ENCODE results near the gene SCNN1A. TPM values are rescaled to one million over a fixed set of nuclear protein-coding genes. Genes with fewer than 3 reads are reported as not detected.

Gene SCNN1A
- total RNA-seq, 2 experiments from 2014 or later: 0.49 to 0.58 TPM

GRCh38 chr12:6319446-6319845, 55.9 kb downstream of the SCNN1A start:
- no peak overlapping the region for H3K27ac Mint-ChIP-seq
- H3K4me3 Mint-ChIP-seq: no peak overlapping the region
- ATAC-seq (no peak), DNase-seq (no peak)
- peaks cover 1% of the 10 kb centered on the region for H3K36me3 Mint-ChIP-seq
- no peaks in the 10 kb centered on the region for H3K9me3 Mint-ChIP-seq (ENCODE audit: low read depth)
- CTCF ChIA-PET: interaction anchor here (0.9 to 2.3 kb wide), 4 partner anchors 33 to 151 kb away, joined by 3 to 6 read pairs (median 4); partner anchors contain the start of gene VAMP1
- H3K4me1 Mint-ChIP-seq: peaks cover 36% of the 10 kb centered on the region
- no peaks in the 10 kb centered on the region for H3K27me3 Mint-ChIP-seq

GRCh38 chr12:6318440-6318879, 56.9 kb downstream of the SCNN1A start:
- peaks cover 27% of the 10 kb centered on the region for H3K4me1 Mint-ChIP-seq
- H3K4me3 Mint-ChIP-seq: peak overlapping the region; percentile 20
- no peaks in the 10 kb centered on the region for H3K27me3 Mint-ChIP-seq
- peak; percentile 63 for DNase-seq
- no peaks in the 10 kb centered on the region for H3K9me3 Mint-ChIP-seq (ENCODE audit: low read depth)
- CTCF ChIA-PET: interaction anchor here (0.9 to 2.0 kb wide), 3 partner anchors 17 to 147 kb away, joined by 3 to 6 read pairs (median 3); no protein-coding TSS in a partner anchor
- peaks cover 1% of the 10 kb centered on the region for H3K36me3 Mint-ChIP-seq
- ATAC-seq: peak; percentile 16
- peak overlapping the region; percentile 66 for H3K27ac Mint-ChIP-seq

GRCh38 chr12:6317693-6318439, 57.5 kb downstream of the SCNN1A start:
- peaks cover 1% of the 10 kb centered on the region for H3K36me3 Mint-ChIP-seq
- CTCF ChIA-PET: interaction anchor here (1.1 kb wide), 1 partner anchor 17 kb away, joined by 3 read pairs; no protein-coding TSS in a partner anchor
- no peak overlapping the region for H3K4me3 Mint-ChIP-seq
- peak; percentile 27 for ATAC-seq
- no peaks in the 10 kb centered on the region for H3K27me3 Mint-ChIP-seq
- no peaks in the 10 kb centered on the region for H3K9me3 Mint-ChIP-seq (ENCODE audit: low read depth)
- no peak overlapping the region for H3K27ac Mint-ChIP-seq
- H3K4me1 Mint-ChIP-seq: peaks cover 23% of the 10 kb centered on the region
- no peak for DNase-seq

- Mint-ChIP-seq H3K4me1 (peaks cover 25% of the 10 kb centered on the region), H3K4me3 (no peak overlapping the region), H3K9me3 (ENCODE audit: low read depth) (no peaks in the 10 kb centered on the region), H3K27ac (no peak overlapping the region), H3K27me3 (no peaks in the 10 kb centered on the region), H3K36me3 (peaks cover 1% of the 10 kb centered on the region)
- no peak for ATAC-seq
- DNase-seq: no peak
- CTCF ChIA-PET: no interaction called here
Measured at GRCh38 chr12:6316921-6317692, 58.3 kb downstream of the SCNN1A start.

GRCh38 chr12:6315704-6316597, 59.4 kb downstream of the SCNN1A start:
- ATAC-seq (no peak), DNase-seq (no peak)
- peaks cover 22% of the 10 kb centered on the region for H3K4me1 Mint-ChIP-seq
- CTCF ChIA-PET: no interaction called here
- H3K27me3 Mint-ChIP-seq: peaks cover 5% of the 10 kb centered on the region
- no peak overlapping the region for H3K27ac Mint-ChIP-seq
- no peaks in the 10 kb centered on the region for H3K9me3 Mint-ChIP-seq (ENCODE audit: low read depth)
- H3K4me3 Mint-ChIP-seq: no peak overlapping the region
- H3K36me3 Mint-ChIP-seq: no peaks in the 10 kb centered on the region

- ATAC-seq: no peak
- Mint-ChIP-seq H3K27ac (no peak overlapping the region), H3K36me3 (no peaks in the 10 kb centered on the region), H3K9me3 (ENCODE audit: low read depth) (no peaks in the 10 kb centered on the region), H3K4me1 (peaks cover 22% of the 10 kb centered on the region), H3K4me3 (no peak overlapping the region), H3K27me3 (peaks cover 6% of the 10 kb centered on the region)
- DNase-seq: no peak
- CTCF ChIA-PET: interaction anchor here (0.9 kb wide), 1 partner anchor 36 kb away, joined by 3 read pairs; no protein-coding TSS in a partner anchor
Measured at GRCh38 chr12:6315184-6315583, 60.2 kb downstream of the SCNN1A start.

GRCh38 chr12:6314776-6315175, 60.6 kb downstream of the SCNN1A start:
- H3K4me1 Mint-ChIP-seq: peaks cover 22% of the 10 kb centered on the region
- no peak overlapping the region for H3K4me3 Mint-ChIP-seq
- no peaks in the 10 kb centered on the region for H3K36me3 Mint-ChIP-seq
- CTCF ChIA-PET: interaction anchor here (0.9 kb wide), 1 partner anchor 36 kb away, joined by 3 read pairs; no protein-coding TSS in a partner anchor
- ATAC-seq (no peak), DNase-seq (no peak)
- peaks cover 9% of the 10 kb centered on the region for H3K27me3 Mint-ChIP-seq
- no peak overlapping the region for H3K27ac Mint-ChIP-seq
- H3K9me3 Mint-ChIP-seq (ENCODE audit: low read depth): no peaks in the 10 kb centered on the region

GRCh38 chr12:6313326-6313940, 61.9 kb downstream of the SCNN1A start:
- H3K36me3 Mint-ChIP-seq: no peaks in the 10 kb centered on the region
- H3K4me1 Mint-ChIP-seq: peaks cover 15% of the 10 kb centered on the region
- no peak overlapping the region for H3K27ac Mint-ChIP-seq
- ATAC-seq: no peak
- no peaks in the 10 kb centered on the region for H3K9me3 Mint-ChIP-seq (ENCODE audit: low read depth)
- no peak for DNase-seq
- H3K4me3 Mint-ChIP-seq: no peak overlapping the region
- peaks cover 17% of the 10 kb centered on the region for H3K27me3 Mint-ChIP-seq
- CTCF ChIA-PET: interaction anchor here (0.7 kb wide), 1 partner anchor 9 kb away, joined by 3 read pairs; no protein-coding TSS in a partner anchor

GRCh38 chr12:6312529-6313325, 62.6 kb downstream of the SCNN1A start:
- H3K9me3 Mint-ChIP-seq (ENCODE audit: low read depth): no peaks in the 10 kb centered on the region
- peaks cover 18% of the 10 kb centered on the region for H3K27me3 Mint-ChIP-seq
- CTCF ChIA-PET: no interaction called here
- H3K27ac Mint-ChIP-seq: no peak overlapping the region
- ATAC-seq: no peak
- H3K4me3 Mint-ChIP-seq: no peak overlapping the region
- H3K36me3 Mint-ChIP-seq: no peaks in the 10 kb centered on the region
- peaks cover 8% of the 10 kb centered on the region for H3K4me1 Mint-ChIP-seq
- no peak for DNase-seq

GRCh38 chr12:6311822-6312528, 63.4 kb downstream of the SCNN1A start:
- Mint-ChIP-seq H3K27ac (no peak overlapping the region), H3K4me1 (peaks cover 6% of the 10 kb centered on the region), H3K9me3 (ENCODE audit: low read depth) (no peaks in the 10 kb centered on the region), H3K36me3 (no peaks in the 10 kb centered on the region), H3K4me3 (no peak overlapping the region), H3K27me3 (peaks cover 19% of the 10 kb centered on the region)
- CTCF ChIA-PET: no interaction called here
- no peak for ATAC-seq
- no peak for DNase-seq

- no peaks in the 10 kb centered on the region for H3K36me3 Mint-ChIP-seq
- no peak for ATAC-seq
- H3K27me3 Mint-ChIP-seq: peaks cover 19% of the 10 kb centered on the region
- no peak overlapping the region for H3K4me3 Mint-ChIP-seq
- no peaks in the 10 kb centered on the region for H3K9me3 Mint-ChIP-seq (ENCODE audit: low read depth)
- H3K4me1 Mint-ChIP-seq: peaks cover 6% of the 10 kb centered on the region
- DNase-seq: no peak
- H3K27ac Mint-ChIP-seq: no peak overlapping the region
- CTCF ChIA-PET: no interaction called here
Measured at GRCh38 chr12:6310771-6311610, 64.4 kb downstream of the SCNN1A start.
